ENCODE data around the gene ATP1A4. TPM values are rescaled to one million over a fixed set of nuclear protein-coding genes. Genes with fewer than 3 reads are reported as not detected.

The ATP1A4 gene
- total and polyA plus RNA-seq, 2 of the 8 experiments (the other 6 are each of a cell fraction or from before 2014, with no cell fraction given): 0.48 to 0.61 TPM

Other genes starting within 250 kb of the ATP1A4 start
- 86.0 and 93.0 TPM in 2 replicates for gene TAGLN2, start 226.1 kb upstream of the ATP1A4 start, total RNA-seq (2021; fragmentation: NEBNext Ultra II Directional; extraction: Animal tissue kit (Norgen Biotek cat#: 25700))
- gene TAGLN2, start 226.1 kb upstream of the ATP1A4 start, polyA plus RNA-seq (2011; rRNA removed): 114 and 142 TPM in 2 replicates
- 28.1 and 29.2 TPM in 2 replicates for gene IGSF9, start 206.0 kb upstream of the ATP1A4 start, total RNA-seq (2021; fragmentation: NEBNext Ultra II Directional; extraction: Animal tissue kit (Norgen Biotek cat#: 25700))
- gene IGSF9, start 206.0 kb upstream of the ATP1A4 start, polyA plus RNA-seq (2011; rRNA removed): 10.9 and 22.5 TPM in 2 replicates
- gene SLAMF9, start 197.4 kb upstream of the ATP1A4 start, total RNA-seq (2021; fragmentation: NEBNext Ultra II Directional; extraction: Animal tissue kit (Norgen Biotek cat#: 25700)): not detected in 2 replicates
- not detected in 2 replicates for gene SLAMF9, start 197.4 kb upstream of the ATP1A4 start, polyA plus RNA-seq (2011; rRNA removed)
- 5.1 and 5.4 TPM in 2 replicates for gene PIGM, start 119.6 kb upstream of the ATP1A4 start, total RNA-seq (2021; fragmentation: NEBNext Ultra II Directional; extraction: Animal tissue kit (Norgen Biotek cat#: 25700))
- gene PIGM, start 119.6 kb upstream of the ATP1A4 start, polyA plus RNA-seq (2011; rRNA removed): 5.7 and 6.0 TPM in 2 replicates
- 2.2 and 2.4 TPM in 2 replicates for gene KCNJ10, start 81.4 kb upstream of the ATP1A4 start, total RNA-seq (2021; fragmentation: NEBNext Ultra II Directional; extraction: Animal tissue kit (Norgen Biotek cat#: 25700))
- 1.7 and 3.5 TPM in 2 replicates for gene KCNJ10, start 81.4 kb upstream of the ATP1A4 start, polyA plus RNA-seq (2011; rRNA removed)
- 0.08 and 0.13 TPM in 2 replicates for gene KCNJ9, start 70.1 kb upstream of the ATP1A4 start, total RNA-seq (2021; fragmentation: NEBNext Ultra II Directional; extraction: Animal tissue kit (Norgen Biotek cat#: 25700))
- 0.02 and 0.11 TPM in 2 replicates for gene KCNJ9, start 70.1 kb upstream of the ATP1A4 start, polyA plus RNA-seq (2011; rRNA removed)
- 69.6 and 71.2 TPM in 2 replicates for gene IGSF8, start 53.0 kb upstream of the ATP1A4 start, total RNA-seq (2021; fragmentation: NEBNext Ultra II Directional; extraction: Animal tissue kit (Norgen Biotek cat#: 25700))
- 132 and 166 TPM in 2 replicates for gene IGSF8, start 53.0 kb upstream of the ATP1A4 start, polyA plus RNA-seq (2011; rRNA removed)
- 34.8 and 39.7 TPM in 2 replicates for gene ATP1A2, start 35.8 kb upstream of the ATP1A4 start, total RNA-seq (2021; fragmentation: NEBNext Ultra II Directional; extraction: Animal tissue kit (Norgen Biotek cat#: 25700))
- gene ATP1A2, start 35.8 kb upstream of the ATP1A4 start, polyA plus RNA-seq (2011; rRNA removed): 40.8 and 54.2 TPM in 2 replicates
- 0.80 and 1.1 TPM in 2 replicates for gene CASQ1, start 39.0 kb downstream of the ATP1A4 start, total RNA-seq (2021; fragmentation: NEBNext Ultra II Directional; extraction: Animal tissue kit (Norgen Biotek cat#: 25700))
- 1.3 and 1.4 TPM in 2 replicates for gene CASQ1, start 39.0 kb downstream of the ATP1A4 start, polyA plus RNA-seq (2011; rRNA removed)
- gene PEA15, start 53.8 kb downstream of the ATP1A4 start, total RNA-seq (2021; fragmentation: NEBNext Ultra II Directional; extraction: Animal tissue kit (Norgen Biotek cat#: 25700)): 75.1 and 78.8 TPM in 2 replicates
- gene PEA15, start 53.8 kb downstream of the ATP1A4 start, polyA plus RNA-seq (2011; rRNA removed): 68.2 and 71.3 TPM in 2 replicates
- gene DCAF8, start 110.9 kb downstream of the ATP1A4 start, total RNA-seq (2021; fragmentation: NEBNext Ultra II Directional; extraction: Animal tissue kit (Norgen Biotek cat#: 25700)): 110 and 113 TPM in 2 replicates
- 68.2 and 86.3 TPM in 2 replicates for gene DCAF8, start 110.9 kb downstream of the ATP1A4 start, polyA plus RNA-seq (2011; rRNA removed)
- 80.2 TPM in 2 replicates for gene PEX19, start 133.5 kb downstream of the ATP1A4 start, total RNA-seq (2021; fragmentation: NEBNext Ultra II Directional; extraction: Animal tissue kit (Norgen Biotek cat#: 25700))
- 36.4 and 50.4 TPM in 2 replicates for gene PEX19, start 133.5 kb downstream of the ATP1A4 start, polyA plus RNA-seq (2011; rRNA removed)
- gene COPA, start 191.6 kb downstream of the ATP1A4 start, total RNA-seq (2021; fragmentation: NEBNext Ultra II Directional; extraction: Animal tissue kit (Norgen Biotek cat#: 25700)): 115 TPM in 2 replicates
- gene COPA, start 191.6 kb downstream of the ATP1A4 start, polyA plus RNA-seq (2011; rRNA removed): 56.4 and 78.2 TPM in 2 replicates
- gene NCSTN, start 191.8 kb downstream of the ATP1A4 start, total RNA-seq (2021; fragmentation: NEBNext Ultra II Directional; extraction: Animal tissue kit (Norgen Biotek cat#: 25700)): 64.7 and 70.1 TPM in 2 replicates
- 115 and 125 TPM in 2 replicates for gene NCSTN, start 191.8 kb downstream of the ATP1A4 start, polyA plus RNA-seq (2011; rRNA removed)
- gene NHLH1, start 215.5 kb downstream of the ATP1A4 start, total RNA-seq (2021; fragmentation: NEBNext Ultra II Directional; extraction: Animal tissue kit (Norgen Biotek cat#: 25700)): 0.39 and 0.48 TPM in 2 replicates
- 0.91 and 1.2 TPM in 2 replicates for gene NHLH1, start 215.5 kb downstream of the ATP1A4 start, polyA plus RNA-seq (2011; rRNA removed)
- 62.5 TPM in 2 replicates for gene VANGL2, start 249.0 kb downstream of the ATP1A4 start, total RNA-seq (2021; fragmentation: NEBNext Ultra II Directional; extraction: Animal tissue kit (Norgen Biotek cat#: 25700))
- 112 and 118 TPM in 2 replicates for gene VANGL2, start 249.0 kb downstream of the ATP1A4 start, polyA plus RNA-seq (2011; rRNA removed)